HepG2 (cell line): Measurements from ENCODE around the gene FAM174A. TPM values are rescaled to one million over a fixed set of nuclear protein-coding genes. Genes with fewer than 3 reads are reported as not detected.

Experiments
- ARNTL ChIP-seq: sonication (generic); formaldehyde crosslinking; IDR thresholded peaks from 2 replicates; pipeline ENCODE4 v1.4.0; 2020; ENCODE audit warnings: mild to moderate bottlenecking, missing genetic modification reagents
- ETV6 ChIP-seq: sonication (generic); formaldehyde crosslinking; conservative IDR thresholded peaks from 2 replicates; pipeline ENCODE4 v1.4.0; 2020; ENCODE audit warnings: missing genetic modification reagents
- EZH2 ChIP-seq: conservative IDR thresholded peaks from 2 replicates; pipeline ENCODE4 v1.6.1; 2012; ENCODE audit warnings: mild to moderate bottlenecking, low read depth, low read length, moderate library complexity
- HCFC1 ChIP-seq: fragments of 150-350 bp; IDR thresholded peaks from 2 replicates; pipeline ENCODE4 v1.6.1; 2014; ENCODE audit warnings: low read depth, low read length
- ISX ChIP-seq: sonication (generic); formaldehyde crosslinking; conservative IDR thresholded peaks from 2 replicates; pipeline ENCODE4 v1.5.0; 2020; ENCODE audit warnings: missing genetic modification reagents
- KIAA2018 ChIP-seq: sonication (generic); formaldehyde crosslinking; IDR thresholded peaks from 2 replicates; pipeline ENCODE4 v1.5.0; 2020; ENCODE audit warnings: mild to moderate bottlenecking, missing genetic modification reagents, borderline replicate concordance
- LCORL ChIP-seq, 2 experiments: fragments of 450-650 bp in 1 of 2; sonication (generic) in 1 of 2; formaldehyde crosslinking in 1 of 2; IDR thresholded peaks; 2 replicates each; pipeline versions ENCODE4 v1.5.0 to v1.6.1; 2017 to 2020; ENCODE audit warnings: antibody characterized with exemption in 1 of 2, missing genetic modification reagents in 1 of 2
- PAF1 ChIP-seq: IDR thresholded peaks from 2 replicates; pipeline ENCODE4 v1.6.1; 2016; ENCODE audit warnings: missing genetic modification reagents, missing compliant biosample characterization
- SUZ12 ChIP-seq: fragments of 150-350 bp; IDR thresholded peaks from 2 replicates; pipeline ENCODE4 v1.6.1; 2014; ENCODE audit warnings: low read depth, low read length
- ZFP36 ChIP-seq: fragments of 150-350 bp; IDR thresholded peaks from 2 replicates; pipeline ENCODE4 v1.6.1; 2018; ENCODE audit warnings: borderline replicate concordance, low read length, low read depth; ENCODE audit not compliant: partially characterized antibody
- ZNF256 ChIP-seq: sonication (generic); formaldehyde crosslinking; conservative IDR thresholded peaks from 2 replicates; pipeline ENCODE4 v1.4.0; 2020; ENCODE audit warnings: missing genetic modification reagents
- ZNF280D ChIP-seq: sonication (generic); formaldehyde crosslinking; IDR thresholded peaks from 2 replicates; pipeline ENCODE4 v1.5.1; 2020; ENCODE audit warnings: mild to moderate bottlenecking, missing genetic modification reagents
- ZNF598 ChIP-seq: sonication (generic); formaldehyde crosslinking; IDR thresholded peaks from 2 replicates; pipeline ENCODE4 v1.5.1; 2020; ENCODE audit warnings: mild to moderate bottlenecking, missing genetic modification reagents, borderline replicate concordance
- ZXDC ChIP-seq: sonication (generic); formaldehyde crosslinking; IDR thresholded peaks from 2 replicates; pipeline ENCODE4 v1.5.0; 2020; ENCODE audit warnings: mild to moderate bottlenecking, missing genetic modification reagents
- polyA plus RNA-seq, 8 experiments: library from polyadenylated mRNA; depleted of rRNA in 3 of 8; stranded (reverse) in 7 of 8; unstranded in 1 of 8; fragments of >200 nt; fragmentation: Illumina TruSeq in 4 of 8; extraction: Trizol in 4 of 8; gene quantifications; 2 replicates each; pipeline versions ENCODE4 v1.2.1 to v1.2.3, GENCODE V29; 2011 to 2016; ENCODE audit warnings: low read depth in 4 of 8, missing spikeins in 1 of 8, mixed read lengths in 1 of 8; ENCODE audit not compliant: insufficient read depth in 1 of 8
- total RNA-seq, 5 experiments: library from RNA; depleted of rRNA; stranded (reverse); fragments of >200 nt; fragmentation: Illumina TruSeq; extraction: Trizol; gene quantifications; 2 replicates each; pipeline ENCODE4 v1.2.3, GENCODE V29; 2016; ENCODE audit warnings: low read depth in 1 of 5

Gene FAM174A
- total and polyA plus RNA-seq, 2 of the 13 experiments (the other 11 are each of a cell fraction or from before 2014, with no cell fraction given), result 6.8 to 7.8 TPM

- TF ChIP-seq ZNF280D (CRISPR knock-in tag) (peak; percentile 74; the same call in 1 of the 2 replicates), ARNTL (0 out of 2 replicates have a peak, but pooled peaks have one; percentile 47), ZXDC (no peak), ZNF256 (CRISPR knock-in tag) (no peak), SUZ12 (no peak), LCORL (IDR thresholded peaks at IDR 0.05) (no peak), LCORL (CRISPR knock-in tag; IDR thresholded peaks at IDR 0.05) (peak; percentile 19), ETV6 (CRISPR knock-in tag) (no peak), KIAA2018 (CRISPR knock-in tag) (no peak), ZFP36 (no peak), HCFC1 (peak; percentile 21; the same call in 1 of the 2 replicates), ZNF598 (CRISPR knock-in tag) (peak; percentile 82; the same call in 1 of the 2 replicates), ISX (CRISPR knock-in tag) (0 out of 2 replicates have a peak, but pooled peaks have one; percentile 18), PAF1 (CRISPR knock-in tag) (no peak), EZH2 (no peak)
Observed at GRCh38 chr5:100535060-100536005, at the start of gene FAM174A (continued).
